ENCODE results near the gene ST7. TPM values are rescaled to one million over a fixed set of nuclear protein-coding genes. Genes with fewer than 3 reads are reported as not detected.

ST7 gene
- total and polyA plus RNA-seq, 5 donors from 2014 or later = 7.3 to 15.5 (median 9.9) TPM

- Histone ChIP-seq H3K4me1 (ENCODE audit: control insufficient read depth, insufficient read depth, low read length, poor library complexity, severe bottlenecking) (no peaks in the 10 kb centered on the region), H3K27me3 (ENCODE audit: control insufficient read depth, insufficient read depth, low read length) (no peaks in the 10 kb centered on the region), H3K27ac (ENCODE audit: insufficient read depth, low read length, poor library complexity, severe bottlenecking) (no peak overlapping the region), H3K36me3 (ENCODE audit: control insufficient read depth, insufficient read depth, low read length) (no peaks in the 10 kb centered on the region), H3K9me3 (ENCODE audit: control insufficient read depth in 2 of 2, low read length in 2 of 2) (no peaks in the 10 kb centered on the region), H3K4me3 (ENCODE audit: low read depth, low read length) (no peak overlapping the region)
- Mint-ChIP-seq H3K27ac (peak overlapping the region in 1 of 3 donors; percentile 57), H3K9me3 (no peaks in the 10 kb centered on the region), H3K4me1 (no peaks in the 10 kb centered on the region), H3K36me3 (peaks cover 3% of the 10 kb centered on the region), H3K4me3 (no peak overlapping the region), H3K27me3 (no peaks in the 10 kb centered on the region)
- ATAC-seq (ENCODE audit: low read depth in 2 of 2) = no peak
- DNase-seq = no peak
These were observed 209.8 kb downstream of the ST7 start for GRCh38 chr7:117163101-117163500.

GRCh38 chr7:117164620-117165019 lies 211.3 kb downstream of the ST7 start:
- Mint-ChIP-seq H3K27me3 (no peaks in the 10 kb centered on the region), H3K27ac (no peak overlapping the region), H3K4me1 (no peaks in the 10 kb centered on the region), H3K4me3 (peak overlapping the region in 1 of 4 donors; percentile 61), H3K9me3 (no peaks in the 10 kb centered on the region), H3K36me3 (peaks cover 3% of the 10 kb centered on the region)
- Histone ChIP-seq H3K4me3 (ENCODE audit: low read depth, low read length) (no peak overlapping the region), H3K4me1 (ENCODE audit: control insufficient read depth, insufficient read depth, low read length, poor library complexity, severe bottlenecking) (no peaks in the 10 kb centered on the region), H3K27ac (ENCODE audit: insufficient read depth, low read length, poor library complexity, severe bottlenecking) (no peak overlapping the region), H3K27me3 (ENCODE audit: control insufficient read depth, insufficient read depth, low read length) (no peaks in the 10 kb centered on the region), H3K9me3 (ENCODE audit: control insufficient read depth in 2 of 2, low read length in 2 of 2) (no peaks in the 10 kb centered on the region), H3K36me3 (ENCODE audit: control insufficient read depth, insufficient read depth, low read length) (no peaks in the 10 kb centered on the region)
- ATAC-seq (ENCODE audit: low read depth in 2 of 2) (no peak), DNase-seq (no peak)

GRCh38 chr7:117165656-117166055 lies 212.4 kb downstream of the ST7 start:
- Mint-ChIP-seq H3K4me3 (no peak overlapping the region), H3K27ac (no peak overlapping the region), H3K4me1 (no peaks in the 10 kb centered on the region), H3K36me3 (peaks cover 3% of the 10 kb centered on the region), H3K9me3 (no peaks in the 10 kb centered on the region), H3K27me3 (no peaks in the 10 kb centered on the region)
- no peaks in the 10 kb centered on the region for H3K9me3 ChIP-seq (ENCODE audit: control insufficient read depth in 2 of 2, low read length in 2 of 2)
- no peaks in the 10 kb centered on the region for H3K36me3 ChIP-seq (ENCODE audit: control insufficient read depth, insufficient read depth, low read length)
- no peak overlapping the region for H3K4me3 ChIP-seq (ENCODE audit: low read depth, low read length)
- H3K4me1 ChIP-seq (ENCODE audit: control insufficient read depth, insufficient read depth, low read length, poor library complexity, severe bottlenecking) = no peaks in the 10 kb centered on the region
- no peak for ATAC-seq (ENCODE audit: low read depth in 2 of 2)
- no peak overlapping the region for H3K27ac ChIP-seq (ENCODE audit: insufficient read depth, low read length, poor library complexity, severe bottlenecking)
- H3K27me3 ChIP-seq (ENCODE audit: control insufficient read depth, insufficient read depth, low read length) = no peaks in the 10 kb centered on the region
- DNase-seq = no peak

- ATAC-seq (ENCODE audit: low read depth in 2 of 2) (no peak), DNase-seq (no peak)
- Histone ChIP-seq H3K27ac (ENCODE audit: insufficient read depth, low read length, poor library complexity, severe bottlenecking) (no peak overlapping the region), H3K9me3 (ENCODE audit: control insufficient read depth in 2 of 2, low read length in 2 of 2) (no peaks in the 10 kb centered on the region), H3K36me3 (ENCODE audit: control insufficient read depth, insufficient read depth, low read length) (no peaks in the 10 kb centered on the region), H3K27me3 (ENCODE audit: control insufficient read depth, insufficient read depth, low read length) (no peaks in the 10 kb centered on the region), H3K4me3 (ENCODE audit: low read depth, low read length) (no peak overlapping the region), H3K4me1 (ENCODE audit: control insufficient read depth, insufficient read depth, low read length, poor library complexity, severe bottlenecking) (no peaks in the 10 kb centered on the region)
- Mint-ChIP-seq H3K4me3 (no peak overlapping the region), H3K27me3 (no peaks in the 10 kb centered on the region), H3K36me3 (peaks cover 17% of the 10 kb centered on the region), H3K9me3 (no peaks in the 10 kb centered on the region), H3K27ac (no peak overlapping the region), H3K4me1 (no peaks in the 10 kb centered on the region)
These were observed 216.6 kb downstream of the ST7 start for GRCh38 chr7:117169907-117170306.

- Mint-ChIP-seq H3K27me3 (no peaks in the 10 kb centered on the region), H3K9me3 (no peaks in the 10 kb centered on the region), H3K4me1 (no peaks in the 10 kb centered on the region), H3K36me3 (peaks cover 19% of the 10 kb centered on the region), H3K4me3 (no peak overlapping the region), H3K27ac (peak overlapping the region in 1 of 3 donors; percentile 43)
- DNase-seq (no peak), ATAC-seq (ENCODE audit: low read depth in 2 of 2) (no peak)
- no peak overlapping the region for H3K4me3 ChIP-seq (ENCODE audit: low read depth, low read length)
- H3K4me1 ChIP-seq (ENCODE audit: control insufficient read depth, insufficient read depth, low read length, poor library complexity, severe bottlenecking) = no peaks in the 10 kb centered on the region
- H3K27ac ChIP-seq (ENCODE audit: insufficient read depth, low read length, poor library complexity, severe bottlenecking) = no peak overlapping the region
- H3K36me3 ChIP-seq (ENCODE audit: control insufficient read depth, insufficient read depth, low read length) = no peaks in the 10 kb centered on the region
- H3K27me3 ChIP-seq (ENCODE audit: control insufficient read depth, insufficient read depth, low read length) = no peaks in the 10 kb centered on the region
- H3K9me3 ChIP-seq (ENCODE audit: control insufficient read depth in 2 of 2, low read length in 2 of 2) = no peaks in the 10 kb centered on the region
These were observed 217.8 kb downstream of the ST7 start for GRCh38 chr7:117171106-117171505.

GRCh38 chr7:117172283-117172682 lies 219.0 kb downstream of the ST7 start:
- DNase-seq = no peak
- H3K27me3 Mint-ChIP-seq = no peaks in the 10 kb centered on the region
- H3K4me3 ChIP-seq (ENCODE audit: low read depth, low read length) = no peak overlapping the region
- no peak for ATAC-seq (ENCODE audit: low read depth in 2 of 2)
- H3K36me3 Mint-ChIP-seq = peaks cover 23% of the 10 kb centered on the region
- no peak overlapping the region for H3K27ac ChIP-seq (ENCODE audit: insufficient read depth, low read length, poor library complexity, severe bottlenecking)
- H3K4me1 Mint-ChIP-seq = no peaks in the 10 kb centered on the region
- H3K36me3 ChIP-seq (ENCODE audit: control insufficient read depth, insufficient read depth, low read length) = no peaks in the 10 kb centered on the region
- H3K9me3 Mint-ChIP-seq = no peaks in the 10 kb centered on the region
- H3K27me3 ChIP-seq (ENCODE audit: control insufficient read depth, insufficient read depth, low read length) = no peaks in the 10 kb centered on the region
- H3K27ac Mint-ChIP-seq = no peak overlapping the region
- no peak overlapping the region for H3K4me3 Mint-ChIP-seq
- no peaks in the 10 kb centered on the region for H3K9me3 ChIP-seq (ENCODE audit: control insufficient read depth in 2 of 2, low read length in 2 of 2)
- no peaks in the 10 kb centered on the region for H3K4me1 ChIP-seq (ENCODE audit: control insufficient read depth, insufficient read depth, low read length, poor library complexity, severe bottlenecking)

- H3K36me3 ChIP-seq (ENCODE audit: control insufficient read depth, insufficient read depth, low read length) = no peaks in the 10 kb centered on the region
- H3K27me3 ChIP-seq (ENCODE audit: control insufficient read depth, insufficient read depth, low read length) = no peaks in the 10 kb centered on the region
- no peak for DNase-seq
- H3K27ac ChIP-seq (ENCODE audit: insufficient read depth, low read length, poor library complexity, severe bottlenecking) = no peak overlapping the region
- H3K9me3 ChIP-seq (ENCODE audit: control insufficient read depth in 2 of 2, low read length in 2 of 2) = no peaks in the 10 kb centered on the region
- H3K4me3 Mint-ChIP-seq = no peak overlapping the region
- peaks cover 28% of the 10 kb centered on the region for H3K36me3 Mint-ChIP-seq
- H3K27ac Mint-ChIP-seq = no peak overlapping the region
- no peak for ATAC-seq (ENCODE audit: low read depth in 2 of 2)
- no peak overlapping the region for H3K4me3 ChIP-seq (ENCODE audit: low read depth, low read length)
- H3K27me3 Mint-ChIP-seq = no peaks in the 10 kb centered on the region
- H3K4me1 Mint-ChIP-seq = no peaks in the 10 kb centered on the region
- H3K9me3 Mint-ChIP-seq = no peaks in the 10 kb centered on the region
- no peaks in the 10 kb centered on the region for H3K4me1 ChIP-seq (ENCODE audit: control insufficient read depth, insufficient read depth, low read length, poor library complexity, severe bottlenecking)
These were observed 219.9 kb downstream of the ST7 start for GRCh38 chr7:117173035-117173770.

- Mint-ChIP-seq H3K4me3 (no peak overlapping the region), H3K27me3 (no peaks in the 10 kb centered on the region), H3K9me3 (no peaks in the 10 kb centered on the region), H3K27ac (no peak overlapping the region), H3K4me1 (no peaks in the 10 kb centered on the region), H3K36me3 (peaks cover 36% of the 10 kb centered on the region)
- no peak overlapping the region for H3K4me3 ChIP-seq (ENCODE audit: low read depth, low read length)
- H3K36me3 ChIP-seq (ENCODE audit: control insufficient read depth, insufficient read depth, low read length) = no peaks in the 10 kb centered on the region
- DNase-seq = no peak
- H3K27ac ChIP-seq (ENCODE audit: insufficient read depth, low read length, poor library complexity, severe bottlenecking) = no peak overlapping the region
- no peak for ATAC-seq (ENCODE audit: low read depth in 2 of 2)
- no peaks in the 10 kb centered on the region for H3K4me1 ChIP-seq (ENCODE audit: control insufficient read depth, insufficient read depth, low read length, poor library complexity, severe bottlenecking)
- no peaks in the 10 kb centered on the region for H3K9me3 ChIP-seq (ENCODE audit: control insufficient read depth in 2 of 2, low read length in 2 of 2)
- H3K27me3 ChIP-seq (ENCODE audit: control insufficient read depth, insufficient read depth, low read length) = no peaks in the 10 kb centered on the region
These were observed 222.9 kb downstream of the ST7 start for GRCh38 chr7:117176206-117176605.

Measured in CD4-positive, CD25-positive, alpha-beta regulatory T cell (primary cell).